Dedifferentiated amniotic fluid mesenchymal stem cell (primary cell): ENCODE results near the gene SLC45A1.
"Not testable (repeated sequence)": the region's sequence is repeated elsewhere in the genome, so short reads cannot be mapped to it uniquely, and the experiment has no call there.

Source experiments
- DNase-seq: peaks from one replicate; pipeline ENCODE4 v3.0.0-alpha.2; 2016; ENCODE audit errors: extremely low spot score

Gene SLC45A1

GRCh38 chr1:8317647-8318381 lies at the start of gene SLC45A1:
Gene SLC45A1, plus strand, starts transcription at chr1:8318114. Its CDS starts 6,216 bp downstream, at chr1:8324330.
- no peak for DNase-seq

GRCh38 chr1:8273036-8273435 lies 44.9 kb upstream of the SLC45A1 start:
- no peak for DNase-seq

- no peak for DNase-seq
Measured at GRCh38 chr1:8274352-8274751, 43.6 kb upstream of the SLC45A1 start.

DNA sequence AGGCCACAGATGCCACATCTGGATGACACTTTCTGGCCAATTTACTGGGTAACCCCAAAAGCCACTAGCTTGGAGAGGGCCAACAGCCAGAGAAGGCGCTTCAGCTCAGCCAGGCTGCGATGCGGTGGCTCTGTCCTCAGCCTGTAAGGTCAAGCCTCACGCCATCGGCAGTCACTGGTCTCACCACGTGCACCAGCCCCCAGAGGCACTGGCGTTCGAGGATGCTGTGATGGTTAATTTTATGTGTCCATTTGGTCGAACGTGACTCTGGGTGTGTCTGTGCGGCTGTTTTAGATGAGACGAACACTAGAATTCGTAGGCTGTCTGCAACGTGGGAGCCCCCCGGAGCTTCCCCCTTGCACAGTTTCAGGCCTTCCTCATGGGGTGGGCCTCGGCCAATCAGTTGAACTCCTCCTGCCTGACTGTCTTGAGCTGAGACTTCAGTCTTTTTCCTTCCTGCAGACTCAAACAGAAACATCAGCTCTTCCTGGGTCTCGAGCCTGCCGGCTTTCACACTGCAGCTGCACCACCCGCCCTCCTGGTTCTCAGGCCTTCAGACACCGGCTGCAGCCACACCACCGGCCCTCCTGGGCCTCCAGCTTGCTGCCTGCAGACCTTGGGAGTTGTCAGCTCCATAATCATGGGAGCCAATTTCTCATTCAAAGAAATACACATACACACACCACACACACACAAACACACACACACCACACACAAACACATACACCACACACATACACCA lies 41.6 kb upstream of the SLC45A1 start:
- DNase-seq = no peak

- DNase-seq = no peak
Measured at GRCh38 chr1:8276932-8277331, 41.0 kb upstream of the SLC45A1 start.

GRCh38 chr1:8278677-8279076 lies 39.2 kb upstream of the SLC45A1 start:
- DNase-seq = not testable (repeated sequence)

GRCh38 chr1:8281843-8282509 lies 35.9 kb upstream of the SLC45A1 start:
- no peak for DNase-seq

DNA sequence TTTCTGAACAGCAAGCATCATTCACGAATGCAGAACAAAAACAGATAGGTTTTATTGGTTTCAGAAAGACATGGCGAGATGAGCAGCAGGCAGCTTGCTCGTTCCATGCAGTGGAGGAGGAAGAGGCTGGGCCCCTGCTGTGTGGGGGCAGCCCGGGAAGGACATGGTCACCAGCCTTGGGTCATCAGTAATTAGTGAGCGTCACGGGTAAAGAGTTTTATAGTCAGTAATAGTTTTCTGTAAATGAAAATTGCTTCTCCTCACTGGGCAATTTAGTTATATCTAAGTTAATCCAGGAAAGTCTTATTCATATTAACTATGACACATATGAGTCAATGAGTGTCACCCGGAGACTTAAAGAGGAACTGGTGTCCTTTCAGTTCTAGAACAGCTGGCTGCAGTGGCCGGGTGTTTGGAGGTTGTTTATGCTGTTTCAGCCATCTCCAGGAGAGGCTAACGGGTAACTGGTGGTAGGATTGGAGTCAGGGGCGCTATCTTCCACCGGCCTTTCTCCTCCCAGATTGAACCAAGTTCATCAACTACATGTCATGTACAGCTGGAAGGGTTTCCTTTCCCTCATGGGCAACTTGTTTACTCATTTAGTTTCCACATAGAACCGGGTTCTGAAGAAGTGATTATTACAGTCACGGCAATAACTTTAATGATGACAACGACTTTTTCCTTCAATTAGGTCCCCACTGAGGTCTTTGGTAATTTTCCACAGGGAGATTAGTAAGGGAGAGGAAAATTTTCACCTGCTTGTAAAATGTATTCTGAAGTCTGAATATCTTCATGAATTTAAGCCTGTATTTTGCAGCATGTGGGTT lies 34.6 kb upstream of the SLC45A1 start:
- DNase-seq = no peak

- DNase-seq = no peak
Measured at GRCh38 chr1:8284127-8284526, 33.8 kb upstream of the SLC45A1 start.

DNA sequence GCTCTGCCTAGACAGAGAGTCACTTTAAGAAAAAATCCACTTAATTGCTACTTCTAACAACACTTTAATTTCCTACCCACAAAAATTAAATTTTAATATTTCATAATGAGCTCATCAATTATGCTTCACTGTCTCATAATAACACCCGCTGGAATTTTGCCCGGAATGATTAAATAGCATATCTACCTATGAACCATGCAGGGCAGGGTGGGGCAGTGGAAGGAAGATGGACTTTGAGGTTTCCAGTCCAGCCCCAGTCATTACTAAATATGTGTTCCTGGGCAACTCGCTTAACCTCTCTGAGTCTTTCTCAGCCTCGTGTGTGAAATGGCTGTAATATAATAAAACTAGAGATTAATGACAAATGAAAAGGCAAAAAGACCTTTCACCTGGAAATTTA lies 32.8 kb upstream of the SLC45A1 start:
- DNase-seq = no peak

DNA sequence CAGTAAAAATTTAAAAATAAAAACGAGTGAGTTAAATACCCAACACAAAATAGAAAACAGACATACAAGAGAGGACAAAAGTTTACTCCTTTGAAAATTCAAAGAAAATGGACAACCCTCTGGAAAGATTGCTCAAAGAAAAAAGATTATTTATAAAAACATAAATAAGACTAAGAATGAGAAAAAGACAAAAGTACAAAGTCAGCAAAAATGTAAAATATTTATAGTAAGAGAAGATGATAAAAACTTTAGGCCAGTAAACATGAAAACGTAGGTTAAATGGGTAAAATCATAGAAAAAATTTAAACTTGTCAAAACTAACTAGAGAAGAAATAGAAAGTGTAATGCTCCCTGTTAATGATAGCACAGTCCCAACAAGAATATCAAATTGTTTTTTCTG lies 31.9 kb upstream of the SLC45A1 start:
- no peak for DNase-seq

GRCh38 chr1:8293118-8293517 lies 24.8 kb upstream of the SLC45A1 start:
- no peak for DNase-seq

DNA sequence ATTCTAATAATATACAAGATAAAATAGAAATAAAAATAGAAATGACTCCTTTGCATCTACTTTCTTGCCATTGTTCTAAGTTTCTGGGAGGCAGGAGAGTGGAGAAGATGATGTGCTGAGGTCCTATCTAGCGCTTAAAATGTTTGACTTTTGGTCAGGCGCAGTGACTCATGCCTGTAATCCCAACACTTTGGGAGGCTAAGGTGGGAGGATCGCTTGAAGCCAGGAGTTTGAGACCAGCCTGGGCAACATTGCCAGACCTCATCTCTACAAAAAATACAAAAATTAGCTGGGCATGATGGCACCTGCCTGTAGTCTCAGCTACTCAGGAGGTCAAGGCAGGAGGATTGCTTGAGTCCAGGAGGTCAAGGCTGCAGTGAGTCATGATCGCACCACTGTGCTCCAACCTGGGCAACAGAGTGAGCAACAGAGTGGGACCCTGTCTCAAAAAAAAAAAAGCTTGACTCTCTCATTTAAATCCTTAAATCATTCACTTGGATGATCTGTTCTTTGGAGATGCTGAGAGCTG lies 24.2 kb upstream of the SLC45A1 start:
- DNase-seq = no peak

DNA sequence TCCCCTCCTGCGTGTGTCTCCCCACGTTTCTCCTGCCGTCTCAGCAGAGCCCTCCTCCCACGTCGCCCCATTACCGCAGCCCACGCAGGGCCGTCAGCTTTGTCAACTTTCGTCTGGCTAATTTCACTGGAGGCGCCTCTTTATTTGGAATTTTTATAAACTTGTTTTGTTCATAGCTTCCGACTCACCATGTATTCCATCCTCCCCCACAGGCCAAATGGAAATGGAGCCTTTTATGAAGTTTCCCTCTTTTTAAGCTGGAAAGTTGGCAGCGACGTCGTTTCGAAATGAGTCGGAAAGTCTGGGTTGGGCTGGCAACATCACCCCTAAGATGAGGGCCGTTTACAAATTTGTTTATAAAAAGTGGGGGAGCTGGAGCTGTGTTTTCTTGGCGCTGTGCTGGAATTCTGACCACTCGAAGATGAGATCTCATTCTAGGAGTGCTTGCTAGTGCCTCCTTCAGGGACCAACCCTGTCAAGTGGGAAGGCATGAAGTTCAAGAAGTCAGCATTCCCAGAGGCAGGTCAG lies 23.7 kb upstream of the SLC45A1 start:
- no peak for DNase-seq

GRCh38 chr1:8297245-8297644 lies 20.7 kb upstream of the SLC45A1 start:
- no peak for DNase-seq

DNA sequence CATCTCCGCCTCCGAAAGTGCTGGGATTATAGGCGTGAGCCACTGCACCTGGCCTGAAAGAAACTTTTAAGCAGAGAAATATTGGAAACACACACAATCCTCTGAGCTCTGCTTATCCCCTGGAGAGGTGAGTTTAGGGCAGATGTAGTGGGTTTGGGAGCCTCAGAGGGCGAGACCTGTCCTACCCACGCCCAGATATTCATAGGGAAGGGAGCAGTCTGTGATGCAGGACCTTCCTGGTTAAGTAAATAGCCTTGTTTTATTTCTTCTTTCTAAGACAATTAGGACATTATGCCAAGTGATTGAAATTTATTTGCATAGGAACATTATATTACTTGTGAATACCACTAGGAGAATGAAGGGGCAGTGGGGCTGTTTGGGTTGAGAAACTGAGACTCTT lies 18.0 kb upstream of the SLC45A1 start:
- no peak for DNase-seq

DNA sequence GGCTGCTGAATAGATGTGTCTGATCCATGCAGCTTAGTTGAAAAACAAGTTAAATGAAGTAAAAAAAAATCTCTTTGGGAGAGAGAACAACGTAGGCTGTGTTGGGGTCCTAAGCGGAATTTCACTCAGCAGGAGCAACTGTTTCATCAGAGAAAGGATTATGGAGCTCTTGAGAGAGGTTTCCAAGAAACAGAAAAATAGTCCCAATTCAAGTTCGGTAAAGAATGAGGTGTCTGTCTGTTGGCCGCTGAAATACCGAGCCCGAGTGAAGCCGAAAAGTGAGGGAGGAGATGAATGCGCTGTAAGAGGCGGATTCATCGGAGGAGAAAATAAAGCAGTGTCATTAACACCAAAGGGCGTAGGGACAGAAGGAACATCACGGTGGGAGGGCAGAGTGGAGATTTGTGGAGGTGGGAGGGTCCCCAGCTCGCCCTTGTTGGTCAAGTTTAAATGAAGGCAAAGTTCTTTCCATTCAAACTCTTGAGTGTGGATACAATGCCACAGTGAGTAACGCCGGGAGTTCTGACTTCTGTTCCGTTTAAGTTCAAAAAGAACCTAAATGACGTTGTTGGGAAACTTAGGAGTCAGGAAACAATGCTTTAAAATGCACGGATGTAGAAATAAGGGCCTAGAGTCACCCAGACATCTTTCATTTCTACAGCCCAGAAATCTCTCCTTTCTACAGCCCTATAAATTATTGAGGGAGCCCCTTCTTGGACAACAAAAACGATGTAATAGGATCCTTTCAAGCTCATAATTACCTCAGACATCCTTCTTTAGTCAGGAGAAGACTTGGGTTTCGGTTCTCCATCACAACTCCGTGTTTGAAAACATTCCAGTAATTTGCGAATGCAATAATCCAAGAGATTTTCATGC lies 15.6 kb upstream of the SLC45A1 start:
- DNase-seq = no peak

DNA sequence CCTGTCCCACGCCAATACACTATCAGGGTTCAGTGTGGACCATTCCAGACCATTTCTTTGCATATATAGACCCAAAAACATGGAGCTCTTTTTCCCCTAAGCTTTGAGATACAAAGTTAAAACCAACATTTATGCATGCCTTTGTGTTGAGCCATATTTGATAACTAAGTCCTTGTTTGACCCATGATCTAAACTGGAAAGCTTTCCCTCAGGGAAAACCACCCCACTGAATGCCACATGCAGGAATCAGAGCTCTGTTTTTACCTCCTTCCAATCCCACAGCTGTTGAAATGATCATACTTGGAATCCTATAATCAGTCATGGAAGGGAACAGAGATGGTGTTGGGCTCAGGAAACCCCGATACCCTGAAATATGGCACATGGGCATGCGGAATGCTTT lies 14.8 kb upstream of the SLC45A1 start:
- DNase-seq = no peak

DNA sequence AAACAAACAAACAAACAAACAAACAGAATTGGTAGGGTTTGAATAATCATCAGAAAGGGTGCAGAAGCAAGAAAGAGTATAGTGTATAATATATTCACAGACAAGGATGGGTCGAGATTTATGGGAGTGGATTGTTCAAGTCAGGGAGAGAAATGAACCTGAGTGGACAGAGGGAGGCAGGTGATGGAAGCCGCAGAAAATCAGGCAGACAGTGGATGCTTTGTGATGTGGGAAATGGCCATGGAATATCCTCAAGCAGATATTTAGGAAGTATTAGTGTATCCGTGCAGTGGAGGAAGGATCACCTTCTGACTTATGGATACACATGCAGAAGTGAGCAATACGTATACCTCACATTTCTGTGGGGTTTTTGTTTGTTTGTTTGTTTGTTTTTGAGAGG lies 14.0 kb upstream of the SLC45A1 start:
- no peak for DNase-seq

DNA sequence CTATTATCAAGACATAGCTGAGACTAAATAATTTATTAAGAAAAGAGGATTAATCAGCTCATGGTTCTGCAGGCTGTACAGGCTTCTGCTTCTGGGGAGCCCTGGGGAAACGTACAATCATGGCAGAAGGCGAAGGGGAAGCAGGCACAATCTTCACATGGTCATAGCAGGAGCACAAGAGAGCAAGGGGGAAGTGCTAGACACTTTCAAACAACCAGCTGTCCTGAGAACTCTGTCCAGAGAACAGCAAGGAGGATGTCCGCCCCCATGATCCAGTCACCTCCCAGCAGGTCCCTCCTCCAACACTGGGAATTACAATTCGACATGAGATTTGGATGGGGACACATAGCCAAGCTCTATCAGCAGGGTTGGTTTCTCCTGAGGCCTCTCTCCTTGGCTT lies 10.3 kb upstream of the SLC45A1 start:
- DNase-seq = no peak
